HG02588 (cell line): ENCODE results near the gene EMSY.
A peak's percentile ranks its signal among the peaks of the same experiment; 100 is the strongest.
"Not testable (repeated sequence)": the region's sequence is repeated elsewhere in the genome, so short reads cannot be mapped to it uniquely, and the experiment has no call there.

Experiments
- ATAC-seq: cut with Tn5 transposase; IDR thresholded peaks from one replicate; pipeline ENCODE4 v1.9.1; 2021; ENCODE audit warnings: mild to moderate bottlenecking, moderate library complexity; ENCODE audit not compliant: unreplicated experiment

EMSY gene

GRCh38 chr11:76444384-76445120 lies at the start of gene EMSY:
Gene EMSY (plus strand): TSS chr11:76445018. CDS start chr11:76446939, 1,921 bp downstream.
- ATAC-seq = peak; percentile 91

GRCh38 chr11:76395296-76395695 lies 49.5 kb upstream of the EMSY start:
- ATAC-seq = no peak

- no peak for ATAC-seq
Observed at GRCh38 chr11:76397383-76397782, 47.4 kb upstream of the EMSY start.

- no peak for ATAC-seq
Observed at GRCh38 chr11:76400967-76401366, 43.9 kb upstream of the EMSY start.

- not testable (repeated sequence) for ATAC-seq
Observed at GRCh38 chr11:76401484-76401883, 43.3 kb upstream of the EMSY start.

- ATAC-seq = no peak
Observed at GRCh38 chr11:76406359-76406758, 38.5 kb upstream of the EMSY start.

- ATAC-seq = no peak
Observed at GRCh38 chr11:76408171-76408965, 36.5 kb upstream of the EMSY start.

GRCh38 chr11:76410851-76411357 lies 33.9 kb upstream of the EMSY start:
- ATAC-seq = no peak

GRCh38 chr11:76415073-76415472 lies 29.7 kb upstream of the EMSY start:
- no peak for ATAC-seq

GRCh38 chr11:76419896-76420295 lies 24.9 kb upstream of the EMSY start:
- no peak for ATAC-seq

- ATAC-seq = no peak
Observed at GRCh38 chr11:76424379-76424778, 20.4 kb upstream of the EMSY start.

GRCh38 chr11:76424891-76425290 lies 19.9 kb upstream of the EMSY start:
- no peak for ATAC-seq

GRCh38 chr11:76426660-76427059 lies 18.2 kb upstream of the EMSY start:
- no peak for ATAC-seq

GRCh38 chr11:76436020-76436419 lies 8.8 kb upstream of the EMSY start:
- ATAC-seq = no peak

GRCh38 chr11:76443268-76443980 lies 1.4 kb upstream of the EMSY start:
- no peak for ATAC-seq

GRCh38 chr11:76444065-76444383 lies 794 bp upstream of the EMSY start:
- ATAC-seq = no peak

GRCh38 chr11:76445121-76446084 lies 585 bp downstream of the EMSY start:
- ATAC-seq = peak; percentile 25

- ATAC-seq = no peak
Observed at GRCh38 chr11:76448506-76448905, 3.7 kb downstream of the EMSY start.

GRCh38 chr11:76453248-76453647 lies 8.4 kb downstream of the EMSY start:
- ATAC-seq = no peak

- no peak for ATAC-seq
Observed at GRCh38 chr11:76455331-76455730, 10.5 kb downstream of the EMSY start.
